Glutamatergic neuron (in vitro differentiated cells): ENCODE measurements around the gene CLIP3. TPM values are rescaled to one million over a fixed set of nuclear protein-coding genes. Genes with fewer than 3 reads are reported as not detected.
A peak's percentile ranks its signal among the peaks of the same experiment; 100 is the strongest.

Experiments used
- DNase-seq: peaks from one replicate; pipeline ENCODE4 v3.0.0; 2022
- H3K27ac Mint-ChIP-seq: one replicate; pipeline ENCODE4 v1.8.0; 2020; ENCODE audit warnings: mild to moderate bottlenecking, mixed read lengths, inconsistent platforms; ENCODE audit not compliant: unreplicated experiment
- H3K27me3 Mint-ChIP-seq: one replicate; pipeline ENCODE4 v1.8.0; 2020; ENCODE audit warnings: mild to moderate bottlenecking, moderate library complexity, mixed read lengths, inconsistent platforms; ENCODE audit not compliant: unreplicated experiment
- H3K36me3 Mint-ChIP-seq: one replicate; pipeline ENCODE4 v1.8.0; 2020; ENCODE audit warnings: mild to moderate bottlenecking, mixed read lengths, inconsistent platforms; ENCODE audit not compliant: unreplicated experiment
- H3K4me1 Mint-ChIP-seq: one replicate; pipeline ENCODE4 v1.8.0; 2020; ENCODE audit warnings: mild to moderate bottlenecking, low read depth, mixed read lengths, inconsistent platforms; ENCODE audit not compliant: unreplicated experiment
- H3K4me3 Mint-ChIP-seq: one replicate; pipeline ENCODE4 v1.8.0; 2020; ENCODE audit warnings: mild to moderate bottlenecking, mixed read lengths, inconsistent platforms; ENCODE audit not compliant: unreplicated experiment
- H3K9me3 Mint-ChIP-seq: one replicate; pipeline ENCODE4 v1.8.0; 2020; ENCODE audit warnings: mild to moderate bottlenecking, moderate library complexity, mixed read lengths, inconsistent platforms; ENCODE audit not compliant: unreplicated experiment
- CTCF ChIP-seq: fragments of 200-600 bp; sonication (generic); IDR thresholded peaks from one replicate; pipeline ENCODE4 v1.5.0; 2021; ENCODE audit not compliant: partially characterized antibody, unreplicated experiment
- total RNA-seq: library from RNA; stranded (reverse); fragmentation: NEBNext Ultra II Directional; extraction: Animal tissue kit (Norgen Biotek cat#: 25700); gene quantifications from one replicate; pipeline ENCODE4 v1.2.1, GENCODE V29; 2021; ENCODE audit not compliant: unreplicated experiment

The CLIP3 gene
- total RNA-seq, 1 donor from 2014 or later: 146 TPM

- H3K27ac Mint-ChIP-seq: peak overlapping the region; percentile 33
- DNase-seq: no peak
- no peaks in the 10 kb centered on the region for H3K36me3 Mint-ChIP-seq
- H3K4me1 Mint-ChIP-seq: peaks cover 11% of the 10 kb centered on the region
- H3K4me3 Mint-ChIP-seq: no peak overlapping the region
- no peak for TF ChIP-seq CTCF
- H3K27me3 Mint-ChIP-seq: peaks cover 8% of the 10 kb centered on the region
- peaks cover 6% of the 10 kb centered on the region for H3K9me3 Mint-ChIP-seq
Measured at GRCh38 chr19:35991731-35992450, 40.8 kb downstream of the CLIP3 start.

- H3K27me3 Mint-ChIP-seq: peaks cover 11% of the 10 kb centered on the region
- H3K4me3 Mint-ChIP-seq: no peak overlapping the region
- TF ChIP-seq CTCF: no peak
- H3K4me1 Mint-ChIP-seq: peaks cover 8% of the 10 kb centered on the region
- peaks cover 8% of the 10 kb centered on the region for H3K9me3 Mint-ChIP-seq
- no peak for DNase-seq
- H3K36me3 Mint-ChIP-seq: no peaks in the 10 kb centered on the region
- peak overlapping the region; percentile 33 for H3K27ac Mint-ChIP-seq
Measured at GRCh38 chr19:35990771-35991730, 41.6 kb downstream of the CLIP3 start.

GRCh38 chr19:35990156-35990555 is 42.5 kb downstream of the CLIP3 start:
- Mint-ChIP-seq H3K4me3 (no peak overlapping the region), H3K9me3 (peaks cover 8% of the 10 kb centered on the region)

GRCh38 chr19:35988824-35989223 is 43.8 kb downstream of the CLIP3 start:
- DNase-seq: no peak
- no peak overlapping the region for H3K4me3 Mint-ChIP-seq
- no peak overlapping the region for H3K27ac Mint-ChIP-seq
- no peak for TF ChIP-seq CTCF
- peaks cover 6% of the 10 kb centered on the region for H3K9me3 Mint-ChIP-seq
- peaks cover 5% of the 10 kb centered on the region for H3K36me3 Mint-ChIP-seq
- peaks cover 6% of the 10 kb centered on the region for H3K4me1 Mint-ChIP-seq
- H3K27me3 Mint-ChIP-seq: peaks cover 15% of the 10 kb centered on the region

More at GRCh38 chr19:35990156-35990555, 42.5 kb downstream of the CLIP3 start:
- Mint-ChIP-seq H3K4me1 (peaks cover 6% of the 10 kb centered on the region), H3K36me3 (peaks cover 3% of the 10 kb centered on the region), H3K27me3 (peaks cover 14% of the 10 kb centered on the region), H3K27ac (no peak overlapping the region)
- no peak for TF ChIP-seq CTCF
- DNase-seq: no peak

DNA sequence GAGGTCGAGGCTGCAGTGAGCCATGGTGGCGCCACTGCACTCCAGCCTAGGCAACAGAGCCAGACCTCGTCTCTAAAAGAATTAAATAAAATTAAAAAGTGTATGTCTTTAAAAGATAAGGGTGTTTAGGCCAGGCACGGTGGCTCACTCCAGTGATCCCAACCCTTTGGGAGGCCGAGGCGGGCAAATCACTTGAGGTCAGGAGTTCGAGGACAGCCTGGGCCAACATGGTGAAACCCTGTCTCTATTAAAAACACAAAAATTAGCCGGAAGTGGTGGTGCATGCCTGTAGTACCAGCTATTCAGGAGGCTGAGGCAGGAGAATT is 45.1 kb downstream of the CLIP3 start:
- peaks cover 5% of the 10 kb centered on the region for H3K36me3 Mint-ChIP-seq
- TF ChIP-seq CTCF: no peak
- peak overlapping the region; percentile 38 for H3K4me3 Mint-ChIP-seq
- H3K4me1 Mint-ChIP-seq: peaks cover 6% of the 10 kb centered on the region
- H3K27ac Mint-ChIP-seq: no peak overlapping the region
- no peak for DNase-seq
- H3K27me3 Mint-ChIP-seq: peaks cover 15% of the 10 kb centered on the region
- peaks cover 6% of the 10 kb centered on the region for H3K9me3 Mint-ChIP-seq
